ENCODE data around the gene HYLS1. TPM values are rescaled to one million over a fixed set of nuclear protein-coding genes. Genes with fewer than 3 reads are reported as not detected.

HYLS1 gene
- total and polyA plus RNA-seq, 9 of the 15 experiments (the other 6 are each of a cell fraction or from before 2014, with no cell fraction given) = 2.7 to 8.2 (median 4.8) TPM

GRCh38 chr11:125902927-125903710 is 15.7 kb downstream of the HYLS1 start, which contains the start of gene PUS3 (continued):
- no peak for TF ChIP-seq ATF1 (CRISPR knock-in tag; IDR thresholded peaks at IDR 0.05)
- TF ChIP-seq ATF1 (tag; IDR thresholded peaks at IDR 0.05) = peak; percentile 91
- no peak for TF ChIP-seq RBM39 (optimal IDR thresholded peaks at IDR 0.05; ENCODE audit: low read depth, low read length)
- TF ChIP-seq ZBED1 (IDR thresholded peaks at IDR 0.05) = no peak; the same call in 1 of the 2 replicates
- TF ChIP-seq VEZF1 (CRISPR knock-in tag; IDR thresholded peaks at IDR 0.05) = 0 out of 2 replicates have a peak, but pooled peaks have one; percentile 2
- no peak for TF ChIP-seq CLOCK (CRISPR knock-in tag; IDR thresholded peaks at IDR 0.05; ENCODE audit: borderline replicate concordance)
- no peak for TF ChIP-seq ZC3H8 (IDR thresholded peaks at IDR 0.05)
- peak; percentile 87 for TF ChIP-seq GABPA (tag; conservative IDR thresholded peaks at IDR 0.05; ENCODE audit: low read depth)
- peak; percentile 61 for TF ChIP-seq ZBTB12 (CRISPR knock-in tag; IDR thresholded peaks at IDR 0.05)
- TF ChIP-seq XRCC3 (IDR thresholded peaks at IDR 0.05) = no peak
- no peak for TF ChIP-seq TRIM25 (IDR thresholded peaks at IDR 0.05; ENCODE audit: borderline replicate concordance)
- TF ChIP-seq ZNF778 (CRISPR knock-in tag; IDR thresholded peaks at IDR 0.05) = no peak
- no peak for TF ChIP-seq CHD1 (IDR thresholded peaks at IDR 0.05; ENCODE audit: low read length)
- TF ChIP-seq COPS2 (conservative IDR thresholded peaks at IDR 0.05) = no peak
- TF ChIP-seq ERF (CRISPR knock-in tag; IDR thresholded peaks at IDR 0.05) = no peak
- peak; percentile 44 to 74; a peak in 3 of 4 replicates for TF ChIP-seq MNT (conservative IDR thresholded peaks at IDR 0.05)
- no peak; a peak in 1 of 4 replicates for TF ChIP-seq FOXK2 (conservative IDR thresholded peaks at IDR 0.05 in 1 of 2, IDR thresholded peaks at IDR 0.05 in 1 of 2; ENCODE audit: low read depth in 2 of 2)
- peak; percentile 71 for TF ChIP-seq RBFOX2 (IDR thresholded peaks at IDR 0.05; ENCODE audit: low read depth, low read length)
- TF ChIP-seq FOXP1 (CRISPR knock-in tag; IDR thresholded peaks at IDR 0.05) = no peak
- TF ChIP-seq MTA3 (IDR thresholded peaks at IDR 0.05; ENCODE audit: borderline replicate concordance) = peak; percentile 47; the same call in 1 of the 2 replicates

Data from K562 (cell line).